Kidney (tissue), 14 donors: ENCODE data around the gene PRKAG2. TPM values are rescaled to one million over a fixed set of nuclear protein-coding genes. Genes with fewer than 3 reads are reported as not detected.
A peak's percentile ranks its signal among the peaks of the same experiment; 100 is the strongest.

Experiments used
- DNase-seq, 5 donors: peaks; one replicate each; pipeline ENCODE4 v3.0.0-alpha.2; 2013 to 2020
- FAIRE-seq: peaks from 2 replicates; lab custom pipeline; 2012; peaks lifted over from hg19 to GRCh38; lab: Jason Lieb, UNC
- H3K27ac ChIP-seq, 2 donors: one replicate each; pipeline ENCODE4 v1.7.0; 2013; ENCODE audit warnings: low read depth in 2 of 2, low read length in 2 of 2, inconsistent platforms in 1 of 2
- H3K27me3 ChIP-seq: one replicate; pipeline ENCODE4 v1.7.1; 2013; ENCODE audit warnings: low read length, inconsistent platforms; ENCODE audit not compliant: control insufficient read depth, insufficient read depth
- H3K36me3 ChIP-seq, 3 donors: one replicate each; pipeline versions ENCODE4 v1.7.0 to v1.7.1; 2013; ENCODE audit warnings: low read length in 3 of 3, control low read depth in 1 of 3, inconsistent platforms in 1 of 3; ENCODE audit not compliant: insufficient read depth in 3 of 3, control insufficient read depth in 2 of 3
- H3K4me1 ChIP-seq, 3 donors: one replicate each; pipeline versions ENCODE4 v1.7.0 to v1.7.1; 2013; ENCODE audit warnings: low read length in 3 of 3, inconsistent platforms in 1 of 3, low read depth in 1 of 3; ENCODE audit not compliant: control insufficient read depth in 2 of 3, insufficient read depth in 2 of 3
- H3K4me3 ChIP-seq, 3 donors: one replicate each; pipeline versions ENCODE4 v1.7.0 to v1.8.1; 2013; ENCODE audit warnings: low read length in 3 of 3, control low read depth in 1 of 3, inconsistent platforms in 1 of 3
- H3K9ac ChIP-seq, 3 donors: one replicate each; pipeline versions ENCODE4 v1.7.0 to v1.7.1; 2013; ENCODE audit warnings: low read length in 3 of 3, control low read depth in 1 of 3, inconsistent platforms in 1 of 3
- H3K9me3 ChIP-seq, 3 donors: one replicate each; pipeline versions ENCODE4 v1.7.0 to v1.7.1; 2013; ENCODE audit warnings: low read length in 3 of 3, control low read depth in 1 of 3, inconsistent platforms in 1 of 3; ENCODE audit not compliant: control insufficient read depth in 2 of 3, insufficient read depth in 1 of 3
- CTCF ChIP-seq: IDR thresholded peaks from 3 replicates; pipeline ENCODE4 v1.5.1; 2012; ENCODE audit warnings: mild to moderate bottlenecking, moderate library complexity, borderline replicate concordance; ENCODE audit not compliant: insufficient read depth; ENCODE audit errors: extremely low read depth
- intact Hi-C: fragments of 100-400 bp; cut with DNase I; formaldehyde crosslinking; loops from one replicate; pipeline ENCODE4 v1.11.1; 2022
- polyA plus RNA-seq: library from polyadenylated mRNA; stranded (reverse); fragments of 350-450 nt; fragmentation: Illumina TruSeq; extraction: RNeasy Lipid Tissue Mini Kit (QIAGEN cat#74804); gene quantifications from one replicate; pipeline ENCODE4 v1.2.3, GENCODE V29; 2014; ENCODE audit warnings: low read depth, low replicate concordance; ENCODE audit not compliant: insufficient read depth
- total RNA-seq: library from RNA; stranded (reverse); fragmentation: NEBNext Ultra II Directional; extraction: Animal tissue kit (Norgen Biotek cat#: 25700); gene quantifications from one replicate; pipeline ENCODE4 v1.2.1, GENCODE V29; 2021
- donor health status: control.
- donor health status: control.
- donor health status: control.
- donor health status: control.
- donor health status: control.
- donor health status: DM: yes; HTN: yes; CAD: no.
- donor health status: Normal renal cell carcinoma (clear cell type).

PRKAG2 gene
- total and polyA plus RNA-seq, 2 donors from 2014 or later = 40.7 to 40.9 TPM

GRCh38 chr7:151684408-151685175, 192.3 kb downstream of the PRKAG2 start:
- Histone ChIP-seq H3K27ac (peak overlapping the region; percentile 76 to 77), H3K4me1 (peaks cover 0 to 21% (median 9%) of the 10 kb centered on the region in 3 donors), H3K9ac (no peak overlapping the region), H3K27me3 (no peaks in the 10 kb centered on the region), H3K9me3 (no peaks in the 10 kb centered on the region), H3K36me3 (no peaks in the 10 kb centered on the region), H3K4me3 (no peak overlapping the region)
- DNase-seq = no peak
- FAIRE-seq = no peak
- intact Hi-C loops = no loop called here
- no peak for TF ChIP-seq CTCF

- DNase-seq (peak in 1 of 5 donors; percentile 68), FAIRE-seq (no peak)
- Histone ChIP-seq H3K4me3 (no peak overlapping the region), H3K9me3 (no peaks in the 10 kb centered on the region), H3K27me3 (no peaks in the 10 kb centered on the region), H3K27ac (peak overlapping the region; percentile 76 to 77), H3K4me1 (peaks cover 0 to 18% (median 9%) of the 10 kb centered on the region in 3 donors), H3K36me3 (no peaks in the 10 kb centered on the region), H3K9ac (no peak overlapping the region)
- TF ChIP-seq CTCF = no peak
- intact Hi-C loops = no loop called here
Measured at GRCh38 chr7:151683615-151684407, 193.1 kb downstream of the PRKAG2 start.

GRCh38 chr7:151682831-151683614, 193.9 kb downstream of the PRKAG2 start:
- Histone ChIP-seq H3K27me3 (no peaks in the 10 kb centered on the region), H3K9ac (no peak overlapping the region), H3K9me3 (no peaks in the 10 kb centered on the region), H3K4me1 (peaks cover 0 to 15% (median 4%) of the 10 kb centered on the region in 3 donors), H3K27ac (peak overlapping the region; percentile 76 to 77), H3K36me3 (no peaks in the 10 kb centered on the region), H3K4me3 (no peak overlapping the region)
- DNase-seq = peak in 2 of 5 donors; percentile 39 to 43
- TF ChIP-seq CTCF = no peak
- intact Hi-C loops = no loop called here
- FAIRE-seq = no peak
